Measurements from ENCODE around the gene EVI5L. TPM values are rescaled to one million over a fixed set of nuclear protein-coding genes. Genes with fewer than 3 reads are reported as not detected.

Gene EVI5L
- total RNA-seq, 2 donors from 2014 or later: 24.0 to 25.7 TPM

- 35% methylated on average over 21 of the region's 21 CpGs for WGBS
- H3K27me3 ChIP-seq (replicated peaks; ENCODE audit: insufficient read depth): no peaks in the 10 kb centered on the region
Measured at GRCh38 chr19:7868326-7868670, 38.3 kb downstream of the EVI5L start.

GRCh38 chr19:7868671-7869452 is 38.8 kb downstream of the EVI5L start:
- no peaks in the 10 kb centered on the region for H3K4me1 ChIP-seq (replicated peaks)
- intact Hi-C loops (cut with DNase I): no loop called here
- no peaks in the 10 kb centered on the region for H3K27me3 ChIP-seq (replicated peaks; ENCODE audit: insufficient read depth)
- TF ChIP-seq POLR2A (IDR thresholded peaks at IDR 0.05): no peak
- peak; percentile 77 to 94 (median 86) for TF ChIP-seq CTCF (IDR thresholded peaks at IDR 0.05)
- peak overlapping the region; percentile 81 to 82 for H3K27ac ChIP-seq
- H3K4me3 ChIP-seq: peak overlapping the region; percentile 34 to 39
- no peaks in the 10 kb centered on the region for H3K9me3 ChIP-seq
- H3K36me3 ChIP-seq: no peaks in the 10 kb centered on the region
- DNase-seq (ENCODE audit: low spot score): peak; percentile 44
- 10% methylated on average over 38 of the region's 67 CpGs for WGBS

More at GRCh38 chr19:7868326-7868670, 38.3 kb downstream of the EVI5L start:
- intact Hi-C loops (cut with DNase I): no loop called here
- Histone ChIP-seq H3K4me1 (replicated peaks) (no peaks in the 10 kb centered on the region), H3K9me3 (no peaks in the 10 kb centered on the region), H3K27ac (peak overlapping the region; percentile 81 to 82), H3K36me3 (no peaks in the 10 kb centered on the region), H3K4me3 (peak overlapping the region; percentile 34 to 39)
- TF ChIP-seq POLR2AphosphoS5 (IDR thresholded peaks at IDR 0.05) (no peak), CTCF (IDR thresholded peaks at IDR 0.05) (no peak), POLR2A (IDR thresholded peaks at IDR 0.05) (no peak)
- no peak for DNase-seq (ENCODE audit: low spot score)

GRCh38 chr19:7869453-7869909 is 39.5 kb downstream of the EVI5L start:
- peak; percentile 71 for DNase-seq (ENCODE audit: low spot score)
- no peaks in the 10 kb centered on the region for H3K9me3 ChIP-seq
- intact Hi-C loops (cut with DNase I): no loop called here
- no peaks in the 10 kb centered on the region for H3K4me1 ChIP-seq (replicated peaks)
- WGBS: 16% methylated on average over 32 of the region's 47 CpGs
- H3K4me3 ChIP-seq: peak overlapping the region; percentile 34 to 39
- no peaks in the 10 kb centered on the region for H3K36me3 ChIP-seq
- TF ChIP-seq POLR2A (IDR thresholded peaks at IDR 0.05) (no peak), CTCF (IDR thresholded peaks at IDR 0.05) (peak in 1 of 4 experiments; percentile 11)
- peak overlapping the region; percentile 81 to 82 for H3K27ac ChIP-seq
- H3K27me3 ChIP-seq (replicated peaks; ENCODE audit: insufficient read depth): no peaks in the 10 kb centered on the region

GRCh38 chr19:7869910-7870511 is 40.0 kb downstream of the EVI5L start:
- intact Hi-C loops (cut with DNase I): no loop called here
- Histone ChIP-seq H3K9me3 (no peaks in the 10 kb centered on the region), H3K4me1 (replicated peaks) (no peaks in the 10 kb centered on the region), H3K36me3 (no peaks in the 10 kb centered on the region), H3K27ac (peak overlapping the region; percentile 81 to 82), H3K4me3 (peak overlapping the region; percentile 34 to 39), H3K27me3 (replicated peaks; ENCODE audit: insufficient read depth) (no peaks in the 10 kb centered on the region)
- no peak for DNase-seq (ENCODE audit: low spot score)
- WGBS: 35% methylated on average over 30 of the region's 30 CpGs
- TF ChIP-seq CTCF (IDR thresholded peaks at IDR 0.05): no peak
- TF ChIP-seq POLR2A (IDR thresholded peaks at IDR 0.05): no peak
- no peak for TF ChIP-seq POLR2AphosphoS5 (IDR thresholded peaks at IDR 0.05)

Data from prostate gland (tissue), 2 donors.